ENCODE data around the gene FYB1.

The FYB1 gene

DNA sequence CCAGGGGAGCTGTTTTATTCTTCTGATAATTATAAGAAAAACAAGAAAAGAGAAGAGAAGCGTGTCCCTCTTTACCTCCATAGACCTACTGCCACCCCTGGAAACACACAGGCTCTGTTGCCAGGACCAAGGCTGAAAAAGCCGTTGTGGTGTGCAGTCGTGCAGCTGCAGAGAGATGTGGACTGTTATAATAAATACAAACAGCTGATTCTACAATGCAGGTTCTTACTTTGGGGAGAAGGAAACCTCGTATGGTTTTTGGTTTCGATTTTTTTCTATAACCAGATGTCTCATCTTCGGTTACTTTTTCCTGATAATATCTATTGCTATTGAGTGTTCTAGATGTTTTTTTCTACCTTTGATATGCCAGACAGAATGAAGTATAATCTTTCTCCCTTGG lies 28.1 kb downstream of the FYB1 start:
- TF ChIP-seq, protein P1, sequence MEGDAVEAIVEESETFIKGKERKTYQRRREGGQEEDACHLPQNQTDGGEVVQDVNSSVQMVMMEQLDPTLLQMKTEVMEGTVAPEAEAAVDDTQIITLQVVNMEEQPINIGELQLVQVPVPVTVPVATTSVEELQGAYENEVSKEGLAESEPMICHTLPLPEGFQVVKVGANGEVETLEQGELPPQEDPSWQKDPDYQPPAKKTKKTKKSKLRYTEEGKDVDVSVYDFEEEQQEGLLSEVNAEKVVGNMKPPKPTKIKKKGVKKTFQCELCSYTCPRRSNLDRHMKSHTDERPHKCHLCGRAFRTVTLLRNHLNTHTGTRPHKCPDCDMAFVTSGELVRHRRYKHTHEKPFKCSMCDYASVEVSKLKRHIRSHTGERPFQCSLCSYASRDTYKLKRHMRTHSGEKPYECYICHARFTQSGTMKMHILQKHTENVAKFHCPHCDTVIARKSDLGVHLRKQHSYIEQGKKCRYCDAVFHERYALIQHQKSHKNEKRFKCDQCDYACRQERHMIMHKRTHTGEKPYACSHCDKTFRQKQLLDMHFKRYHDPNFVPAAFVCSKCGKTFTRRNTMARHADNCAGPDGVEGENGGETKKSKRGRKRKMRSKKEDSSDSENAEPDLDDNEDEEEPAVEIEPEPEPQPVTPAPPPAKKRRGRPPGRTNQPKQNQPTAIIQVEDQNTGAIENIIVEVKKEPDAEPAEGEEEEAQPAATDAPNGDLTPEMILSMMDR (conservative IDR thresholded peaks at IDR 0.05), result no peak
- no peak for TF ChIP-seq ZFX (IDR thresholded peaks at IDR 0.05)
- H3K27ac ChIP-seq, result no peak overlapping the region

DNA sequence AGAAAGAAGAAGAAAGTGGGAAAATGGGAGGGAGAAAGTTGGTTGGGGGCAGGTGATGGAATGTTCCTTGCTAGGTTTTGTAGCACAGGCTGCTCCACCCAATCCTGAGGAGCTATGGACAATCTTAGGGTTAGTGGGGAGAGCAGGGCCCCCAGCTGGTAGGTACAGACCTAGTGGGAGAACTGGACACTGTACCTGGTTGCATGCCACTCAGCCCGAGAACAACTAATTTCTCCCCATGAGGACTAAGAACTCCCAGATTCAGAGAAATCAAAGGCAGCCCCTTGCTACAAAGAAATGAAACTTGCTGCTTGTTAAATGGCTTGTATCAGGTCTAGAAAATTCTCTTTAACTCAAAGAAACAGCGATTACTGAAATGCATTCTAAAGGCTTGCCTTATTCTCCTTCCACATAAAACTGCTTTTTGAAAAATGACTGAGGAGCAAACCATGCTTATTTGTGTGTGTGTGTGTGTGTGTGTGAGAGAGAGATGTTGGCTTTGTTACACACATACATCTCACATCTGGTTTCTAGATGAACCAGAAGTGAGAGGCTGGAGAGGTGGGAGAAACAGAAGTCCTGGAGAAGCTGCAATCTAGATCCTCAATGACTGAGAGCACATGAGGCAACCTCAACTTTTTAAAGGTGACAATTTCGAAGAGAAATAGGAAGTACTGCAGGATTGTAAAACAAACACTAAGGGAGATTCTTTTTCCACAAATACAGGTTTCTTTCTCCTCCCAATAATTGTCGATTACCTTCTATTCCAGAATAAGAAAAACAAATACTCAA lies 28.9 kb downstream of the FYB1 start:
- TF ChIP-seq, protein P1 (conservative IDR thresholded peaks at IDR 0.05), result no peak
- no peak for TF ChIP-seq ZFX (IDR thresholded peaks at IDR 0.05)
- H3K27ac ChIP-seq, result no peak overlapping the region

GRCh38 chr5:39189292-39189955 lies 29.9 kb downstream of the FYB1 start:
- TF ChIP-seq, protein P1 (conservative IDR thresholded peaks at IDR 0.05), result no peak
- no peak for TF ChIP-seq ZFX (IDR thresholded peaks at IDR 0.05)
- H3K27ac ChIP-seq, result no peak overlapping the region

- no peak overlapping the region; the same call in 1 of the 2 replicates for H3K27ac ChIP-seq
- TF ChIP-seq, protein P1 (conservative IDR thresholded peaks at IDR 0.05), result no peak
- TF ChIP-seq ZFX (IDR thresholded peaks at IDR 0.05), result no peak
Measured at GRCh38 chr5:39187831-39188731, 31.3 kb downstream of the FYB1 start.

DNA sequence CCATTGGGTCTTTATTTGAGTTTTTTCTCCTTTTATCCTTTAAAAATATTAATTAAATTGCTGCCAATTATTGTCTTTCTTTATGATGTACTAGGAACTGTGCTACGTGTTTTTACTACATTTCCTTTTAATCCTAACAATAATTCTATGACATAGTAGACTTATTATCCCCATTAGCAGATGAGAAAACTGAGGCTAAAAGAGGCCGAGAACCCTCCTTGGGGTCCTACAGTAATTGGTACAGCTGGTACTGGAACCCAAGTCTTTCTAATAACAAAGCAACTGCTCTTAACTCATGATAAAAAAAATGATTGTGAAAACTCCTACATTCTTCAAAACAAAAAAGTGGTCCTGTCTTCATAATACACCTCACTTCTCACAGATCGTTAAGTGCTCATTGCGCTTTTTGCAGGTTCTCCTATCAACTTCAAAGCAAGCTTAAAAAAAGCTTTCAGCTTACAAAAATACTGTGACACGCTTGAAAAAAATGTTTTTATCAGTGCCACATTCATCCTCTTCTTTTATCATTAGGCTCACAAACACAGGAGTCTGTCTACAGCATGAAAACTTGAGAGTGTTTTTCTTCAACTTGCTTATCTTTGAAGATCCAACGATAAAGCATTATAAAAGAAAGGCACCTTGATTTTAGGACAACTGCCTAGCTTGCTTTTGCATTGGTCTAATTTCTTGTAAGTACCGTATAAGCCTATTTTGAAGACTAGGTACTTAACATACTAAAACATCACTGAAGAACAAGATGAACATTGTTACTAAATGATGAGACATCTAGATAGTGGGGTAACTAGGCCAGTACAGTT lies 32.4 kb downstream of the FYB1 start:
- no peak overlapping the region; the same call in 1 of the 2 replicates for H3K27ac ChIP-seq
- TF ChIP-seq ZFX (IDR thresholded peaks at IDR 0.05), result no peak
- TF ChIP-seq, protein P1 (conservative IDR thresholded peaks at IDR 0.05), result no peak

DNA sequence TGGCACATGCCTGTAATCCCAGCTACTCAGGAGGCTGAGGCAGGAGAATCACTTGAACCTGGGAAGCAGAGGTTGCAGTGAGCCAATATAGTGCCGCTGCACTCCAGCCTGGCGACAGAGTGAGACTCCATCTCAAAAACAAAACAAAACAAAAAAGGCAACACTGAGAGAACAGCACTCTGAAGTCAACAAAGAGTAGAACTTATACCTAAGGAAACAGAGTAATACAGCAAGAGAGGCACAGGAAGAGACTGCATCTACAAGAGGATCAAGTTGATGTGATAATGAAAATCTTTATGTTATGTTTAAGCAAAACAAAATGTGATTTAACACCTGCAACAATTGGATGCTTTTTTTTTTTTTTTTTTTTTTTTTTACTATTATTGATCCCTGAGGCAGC lies 33.1 kb downstream of the FYB1 start:
- TF ChIP-seq ZFX (IDR thresholded peaks at IDR 0.05), result no peak
- TF ChIP-seq, protein P1 (conservative IDR thresholded peaks at IDR 0.05), result no peak

More for the DNA sequence above, 33.1 kb downstream of the FYB1 start:
- H3K27ac ChIP-seq, result no peak overlapping the region

Measured in C4-2B (cell line).